GM18498 (cell line): ENCODE measurements around the gene ANXA8.
"Not testable (repeated sequence)": the region's sequence is repeated elsewhere in the genome, so short reads cannot be mapped to it uniquely, and the experiment has no call there.

Source experiments
- ATAC-seq: cut with Tn5 transposase; IDR thresholded peaks from one replicate; pipeline ENCODE4 v1.9.1; 2021; ENCODE audit warnings: mild to moderate bottlenecking, moderate library complexity; ENCODE audit not compliant: unreplicated experiment

The ANXA8 gene

DNA sequence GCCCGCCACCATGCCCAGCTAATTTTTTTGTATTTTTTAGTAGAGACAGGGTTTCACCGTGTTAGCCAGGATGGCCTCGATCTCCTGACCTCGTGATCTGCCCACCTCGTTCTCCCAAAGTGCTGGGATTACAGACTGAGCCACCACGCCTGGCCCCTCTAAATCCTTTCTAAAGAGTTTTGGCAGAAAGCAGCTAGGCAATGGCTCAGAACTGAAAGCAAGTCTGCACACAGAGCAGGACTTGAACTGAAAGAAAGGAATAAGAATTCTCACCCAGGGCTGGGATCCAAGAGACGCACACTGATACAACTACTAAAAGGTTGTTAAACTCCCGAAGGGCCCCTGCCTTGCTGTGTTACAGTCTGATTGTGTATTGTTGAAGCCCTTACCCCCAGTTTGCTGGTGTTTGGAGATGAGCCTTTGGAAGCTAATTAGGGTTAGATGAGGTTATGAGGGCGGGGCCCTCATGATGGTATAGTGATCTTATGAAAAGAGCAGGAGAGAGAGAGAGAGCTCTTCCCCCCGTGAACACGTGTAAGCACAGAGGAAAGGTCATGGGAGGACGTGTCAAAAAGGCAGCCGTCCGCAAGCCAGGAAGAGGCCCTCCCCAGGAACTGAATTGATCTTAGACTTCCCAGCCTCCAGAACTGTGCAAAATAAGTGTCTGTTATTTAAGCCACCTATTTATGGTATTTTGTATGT lies 18.5 kb downstream of the ANXA8 start:
- ATAC-seq = not testable (repeated sequence)

DNA sequence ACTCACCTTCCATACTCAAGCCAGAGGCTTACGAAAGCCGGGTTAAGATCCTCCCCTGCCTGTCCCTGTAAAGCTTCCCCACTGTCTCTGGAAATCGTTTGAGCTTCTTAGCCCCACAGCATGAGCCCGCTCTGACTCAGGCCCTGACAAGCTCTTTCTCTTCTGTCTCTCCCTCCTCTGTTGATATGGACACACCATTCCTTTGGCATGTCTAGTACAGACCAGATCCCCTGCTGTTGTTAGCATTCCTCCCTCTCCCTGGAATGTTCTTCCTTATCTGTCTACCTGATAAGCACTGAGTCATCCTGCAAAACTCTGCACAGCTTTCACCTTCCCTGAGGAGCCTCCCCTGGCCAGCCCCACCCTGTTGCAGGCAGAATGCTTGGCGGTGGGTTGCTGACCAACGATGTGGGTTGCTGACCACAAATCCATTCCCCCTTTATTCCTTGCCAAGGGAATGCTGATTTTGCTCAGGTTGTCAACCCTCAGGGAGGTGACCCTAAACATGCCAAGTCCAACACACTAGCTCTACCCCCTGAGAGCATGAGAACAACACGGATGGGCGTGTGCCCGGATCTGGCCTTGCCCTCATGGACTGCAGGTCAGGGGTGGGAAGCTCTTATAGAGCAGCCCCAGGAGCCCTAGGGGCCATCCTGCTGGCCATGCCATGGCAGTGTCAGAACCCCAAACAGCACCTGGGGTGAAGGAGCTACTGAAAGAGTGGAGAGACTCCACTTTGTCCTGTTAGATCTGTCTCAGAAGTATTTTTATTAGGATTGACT lies 21.1 kb downstream of the ANXA8 start:
- ATAC-seq = not testable (repeated sequence)

DNA sequence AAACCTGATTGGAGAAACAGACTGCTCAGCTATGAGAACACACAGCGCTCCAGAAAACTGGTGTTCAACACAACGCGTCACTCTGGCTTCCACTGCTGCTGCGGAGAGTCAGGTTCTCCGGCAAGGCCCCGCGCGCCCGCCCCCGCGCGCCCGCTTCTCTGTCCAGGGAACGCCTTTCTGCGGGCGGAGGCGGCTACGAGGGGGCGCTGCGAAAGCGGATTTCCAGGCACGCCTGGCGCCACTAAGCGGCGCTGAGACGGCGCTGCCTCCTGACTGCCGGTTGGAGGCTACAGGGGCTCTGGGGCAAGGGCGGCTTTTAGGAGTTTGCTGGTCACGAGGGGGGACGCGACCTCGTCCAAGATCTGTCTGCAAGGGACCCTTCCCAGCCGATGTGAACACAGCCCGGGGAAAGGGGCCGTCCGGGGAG lies 22.6 kb downstream of the ANXA8 start:
- ATAC-seq = peak; percentile 51

DNA sequence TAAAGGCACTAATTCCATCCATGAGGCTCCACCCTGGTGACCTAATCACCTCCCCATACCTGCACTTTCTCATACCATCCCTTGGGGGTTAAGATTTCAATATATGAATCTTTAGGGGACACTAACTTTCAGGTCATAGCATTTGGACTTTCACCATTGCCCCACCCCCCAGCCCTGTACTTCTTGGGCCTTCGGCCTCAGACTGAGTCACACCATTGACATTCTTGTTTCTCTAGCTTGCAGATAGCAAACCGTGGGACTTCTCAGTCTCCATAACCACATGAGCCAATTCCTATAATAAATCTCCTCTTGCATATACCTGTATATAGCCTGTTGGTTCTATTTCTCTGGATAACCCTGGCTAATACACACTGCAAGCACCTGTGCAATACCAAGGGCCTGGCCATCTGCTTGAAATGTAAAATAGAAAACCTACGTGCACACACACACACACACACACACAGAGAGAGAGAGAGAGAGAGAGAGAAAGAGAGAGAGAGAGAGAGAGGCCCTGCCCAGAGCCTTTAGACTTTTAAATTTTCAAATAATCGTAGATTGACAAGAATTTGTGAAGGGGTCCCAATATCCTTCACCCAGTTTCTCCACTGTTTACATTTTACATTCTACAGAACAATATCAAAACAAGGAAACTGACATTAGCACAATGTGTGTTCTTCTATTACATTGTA lies 25.3 kb downstream of the ANXA8 start:
- ATAC-seq = no peak

DNA sequence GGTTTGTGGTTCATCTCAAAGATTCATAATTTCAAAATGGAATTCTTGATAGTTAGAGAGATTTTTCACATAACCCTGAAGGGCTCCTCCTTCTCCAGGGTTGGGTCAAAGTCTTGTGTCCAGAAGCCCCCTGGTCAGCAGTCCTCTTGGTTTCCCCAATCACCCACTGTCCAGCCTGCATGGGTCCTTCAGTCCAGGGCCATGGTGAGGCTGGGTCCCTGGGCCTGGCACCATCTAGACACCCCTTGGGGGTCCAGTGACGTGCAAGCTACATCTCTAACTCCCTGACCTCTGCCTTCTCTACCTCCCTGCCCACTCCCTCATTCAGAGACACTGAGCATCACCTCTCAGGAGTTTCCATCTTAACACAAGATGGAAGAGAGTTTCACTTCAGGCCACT lies 26.1 kb downstream of the ANXA8 start:
- no peak for ATAC-seq

DNA sequence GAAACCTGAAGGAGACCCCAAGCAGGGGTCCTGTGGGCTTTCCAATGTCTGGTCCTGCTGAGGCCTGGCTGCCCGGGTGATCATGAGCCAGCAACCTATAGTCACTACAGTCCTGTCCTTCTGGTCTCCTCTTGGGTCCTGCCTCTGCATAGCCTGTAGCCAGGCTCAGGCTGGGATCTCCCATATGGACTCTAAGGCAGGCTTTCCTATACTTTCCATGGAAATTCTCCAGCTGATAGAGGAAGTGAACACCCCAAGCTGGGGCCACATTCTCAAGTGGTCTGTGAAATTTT lies 26.4 kb downstream of the ANXA8 start:
- ATAC-seq = no peak

DNA sequence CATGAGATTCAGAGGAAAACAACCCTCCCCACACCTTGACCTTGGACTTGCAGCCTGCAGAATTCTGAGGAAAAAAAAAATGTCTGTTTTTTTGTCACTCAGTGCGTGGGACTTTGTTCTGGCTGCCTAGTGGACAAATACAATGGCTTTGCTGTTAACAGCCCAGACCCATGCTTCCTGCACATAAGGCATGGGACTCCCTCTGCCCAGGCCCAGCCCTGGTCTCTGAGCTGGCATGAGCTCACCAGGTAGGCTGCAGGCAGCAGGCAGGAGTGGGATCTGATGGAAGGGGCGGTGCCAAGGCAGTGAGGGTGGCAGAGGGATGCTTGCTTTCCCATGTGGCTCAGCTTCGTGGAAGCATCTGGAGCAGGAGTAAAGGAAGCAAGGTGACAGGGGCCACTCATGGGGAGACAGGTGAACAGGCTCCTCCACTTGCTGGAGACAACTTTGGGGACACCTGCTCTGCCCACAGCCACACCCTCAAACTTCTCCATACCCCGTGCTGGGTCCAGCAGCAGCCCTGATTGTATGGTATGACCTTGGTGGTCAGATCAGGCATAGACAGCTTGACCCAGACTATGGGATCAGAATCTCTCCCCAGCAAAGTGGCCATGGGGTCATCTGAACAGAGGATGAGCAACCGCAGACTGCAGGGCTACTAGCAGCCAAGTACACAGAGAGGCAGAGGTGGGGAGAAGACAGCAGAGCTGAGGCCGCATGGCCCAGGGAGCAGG lies 27.0 kb downstream of the ANXA8 start:
- ATAC-seq = no peak

DNA sequence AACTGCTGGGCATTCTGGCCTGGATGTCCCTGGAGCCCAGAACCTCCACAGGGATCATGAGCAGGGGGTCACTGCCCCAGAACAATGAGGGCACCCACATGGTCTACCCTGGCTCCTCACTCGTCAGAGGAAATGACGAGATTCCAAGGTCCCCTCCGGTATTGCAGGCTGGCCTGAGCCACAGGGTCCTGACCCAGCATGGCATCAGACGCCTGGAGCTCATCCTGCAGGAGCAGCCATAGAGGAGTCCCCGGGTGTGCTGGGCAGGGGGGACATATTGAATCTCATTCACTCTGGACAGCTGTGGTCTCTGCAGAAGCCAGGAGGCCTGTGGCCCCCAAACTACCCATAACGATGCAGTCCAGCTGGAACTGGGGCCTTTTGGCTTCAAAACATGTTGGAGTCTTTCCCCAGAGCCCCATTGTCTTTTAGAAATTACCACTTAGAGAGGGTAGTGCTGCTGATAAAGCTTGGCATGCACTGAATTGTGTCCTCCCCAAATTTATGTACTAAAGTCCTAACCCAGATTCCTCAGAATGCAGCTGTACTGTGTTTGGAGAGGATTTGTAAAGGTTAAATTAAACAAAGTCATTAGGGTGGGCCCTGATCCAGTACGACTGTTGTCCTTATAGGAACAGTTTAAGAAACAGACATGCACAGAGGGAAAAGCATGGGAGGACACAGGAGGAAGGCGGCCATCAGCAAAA lies 27.7 kb downstream of the ANXA8 start:
- ATAC-seq = no peak

DNA sequence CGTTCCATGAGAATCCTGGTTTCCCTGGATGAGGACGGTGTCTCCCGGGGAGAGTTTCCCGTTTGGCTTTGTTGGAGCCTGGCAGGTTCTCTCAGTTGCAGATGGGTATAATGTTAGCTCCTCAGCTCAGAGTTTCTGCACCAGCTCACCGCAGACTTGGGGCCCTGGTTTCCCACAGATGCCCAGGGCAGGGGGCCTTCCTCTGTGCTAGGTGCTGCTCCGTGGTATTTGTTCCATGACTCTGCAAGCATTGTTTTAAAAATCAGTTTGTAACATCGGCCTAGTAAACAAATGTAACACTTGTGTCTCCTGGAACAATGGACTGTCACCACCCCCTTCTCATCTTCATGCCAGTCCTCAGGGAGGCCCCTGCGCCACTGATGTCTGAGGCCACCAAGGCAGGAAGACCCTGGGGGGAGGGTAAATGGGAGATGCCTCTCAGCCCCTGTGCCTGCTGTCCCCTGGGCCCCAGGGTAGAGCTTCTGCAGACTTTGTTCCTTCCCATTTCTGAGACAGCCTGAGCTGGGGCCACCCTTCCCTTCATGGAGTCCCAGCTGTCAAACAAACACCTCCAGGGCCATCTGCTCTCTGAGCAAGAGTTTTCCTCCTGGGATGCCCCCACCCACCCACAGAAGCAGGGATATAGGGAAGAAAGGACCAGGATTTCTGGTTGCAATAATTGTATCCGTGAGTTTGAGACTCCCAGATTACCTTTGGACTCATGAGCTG lies 28.4 kb downstream of the ANXA8 start:
- ATAC-seq = not testable (repeated sequence)

DNA sequence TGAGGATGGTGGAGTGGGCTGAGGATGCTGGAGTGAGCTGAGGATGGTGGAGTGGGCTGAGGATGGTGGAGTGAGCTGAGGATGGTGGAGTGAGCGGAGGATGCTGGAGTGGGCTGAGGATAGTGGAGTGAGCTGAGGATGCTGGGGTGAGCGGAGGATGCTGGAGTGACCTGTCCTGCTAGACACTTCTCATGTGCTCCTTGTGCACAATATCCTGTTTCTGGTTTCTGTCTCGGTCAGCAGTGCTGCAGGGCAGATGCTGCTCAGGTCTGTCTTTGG lies 29.2 kb downstream of the ANXA8 start:
- no peak for ATAC-seq

DNA sequence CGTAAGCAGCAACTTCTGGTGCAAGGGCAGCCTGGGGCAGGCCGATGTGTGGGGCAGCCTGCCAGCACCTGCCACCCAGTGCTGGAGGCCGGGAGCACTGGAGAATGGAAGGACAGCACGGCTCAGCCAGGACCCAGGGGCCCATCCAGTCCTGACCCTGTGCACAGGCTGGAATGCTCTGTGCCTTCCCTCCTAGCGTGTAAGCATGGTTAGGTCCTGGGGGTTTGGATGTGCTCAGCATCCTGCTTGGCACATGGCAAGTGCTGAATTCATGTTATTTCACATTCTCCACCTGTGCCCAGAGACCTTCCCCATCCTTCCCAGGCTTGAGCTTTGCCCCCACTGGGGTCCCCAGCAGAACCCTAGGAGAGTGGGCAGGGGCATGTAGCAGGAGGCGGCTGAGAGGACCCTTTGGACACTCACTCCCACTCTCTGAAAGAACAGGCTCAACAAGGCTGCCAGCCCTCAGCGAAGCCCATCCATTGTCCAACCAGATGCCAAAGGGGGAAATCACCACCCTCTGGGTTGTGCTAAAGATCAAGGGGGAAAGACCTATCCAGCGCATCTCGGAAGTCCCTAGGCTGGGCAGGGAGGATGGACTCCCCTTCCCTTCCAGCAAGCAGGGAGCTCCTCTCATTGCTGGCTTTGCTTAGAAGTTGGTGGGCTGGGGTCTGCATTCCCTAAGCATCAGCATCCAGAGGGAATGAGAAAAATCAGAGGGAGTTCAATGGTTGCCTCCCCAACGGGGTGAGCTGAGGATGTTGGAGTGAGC lies 29.7 kb downstream of the ANXA8 start:
- ATAC-seq = no peak

DNA sequence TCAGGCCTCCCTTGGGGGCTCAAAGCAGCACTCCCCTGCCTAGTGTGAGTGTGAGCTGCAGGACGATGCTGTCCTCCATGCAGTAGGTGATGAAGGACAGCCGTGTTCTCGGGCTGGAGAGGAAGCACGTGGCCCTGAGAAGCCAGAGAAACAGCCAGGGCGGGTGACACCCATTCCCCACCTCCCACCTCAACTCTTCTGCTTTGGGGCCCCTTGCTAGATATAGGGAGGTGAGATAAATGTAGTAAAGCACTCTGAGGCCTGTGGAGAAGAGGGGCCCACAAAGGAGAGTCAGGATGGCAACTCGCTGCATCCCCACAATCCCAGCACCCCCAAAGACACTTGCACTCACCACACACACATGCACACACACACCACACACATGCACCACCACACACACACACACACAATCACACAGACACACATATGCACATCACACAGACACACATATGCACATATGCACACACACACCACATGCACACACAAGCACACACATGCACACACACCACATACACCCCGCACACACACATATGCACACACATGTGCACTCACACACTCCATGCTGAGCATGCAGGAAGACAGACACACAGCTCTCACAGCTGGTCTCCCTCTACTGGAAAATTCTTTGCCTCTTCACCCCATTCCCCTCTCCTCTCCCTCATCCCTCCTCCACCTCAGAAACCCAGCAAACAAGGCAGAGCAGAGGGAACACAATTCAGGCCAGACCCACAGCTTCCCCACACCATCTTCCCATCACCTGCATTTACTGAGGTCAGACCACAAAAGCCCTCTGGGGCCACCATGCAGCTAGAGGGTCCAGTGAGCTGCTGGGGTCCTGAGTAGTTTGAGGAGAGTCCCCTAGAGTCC lies 30.5 kb downstream of the ANXA8 start:
- no peak for ATAC-seq

DNA sequence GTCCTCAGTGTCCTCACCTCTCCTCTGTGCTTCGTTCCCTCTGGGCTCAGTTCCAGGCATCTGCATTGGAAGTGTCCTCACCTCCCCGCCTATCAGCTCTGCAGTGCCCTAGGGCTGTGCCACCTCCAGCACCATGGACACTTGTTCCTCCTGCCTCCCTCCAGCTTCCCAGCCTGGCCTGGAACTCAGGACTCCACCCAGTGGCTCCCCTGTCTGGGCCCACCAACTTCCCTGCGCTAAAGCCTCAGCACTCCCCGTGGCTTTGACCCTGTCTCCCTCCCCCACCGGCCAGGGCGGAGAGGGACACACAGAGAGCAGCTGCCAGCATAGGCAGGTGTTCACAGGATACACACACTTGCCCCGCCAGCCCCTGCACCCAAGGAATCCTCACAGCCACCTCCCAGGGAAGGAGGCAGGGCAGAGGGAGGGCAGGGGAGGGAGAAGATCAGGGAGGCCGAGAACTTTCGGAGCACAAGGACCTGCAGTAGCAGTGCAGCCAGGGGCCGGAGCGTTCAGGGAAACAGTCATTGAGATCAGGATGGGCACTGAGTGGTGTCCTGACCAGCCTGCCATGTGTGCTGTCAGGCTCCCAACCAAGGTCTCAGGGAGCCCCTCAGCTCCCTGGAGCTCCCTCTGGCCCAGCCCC lies 31.3 kb downstream of the ANXA8 start:
- no peak for ATAC-seq

DNA sequence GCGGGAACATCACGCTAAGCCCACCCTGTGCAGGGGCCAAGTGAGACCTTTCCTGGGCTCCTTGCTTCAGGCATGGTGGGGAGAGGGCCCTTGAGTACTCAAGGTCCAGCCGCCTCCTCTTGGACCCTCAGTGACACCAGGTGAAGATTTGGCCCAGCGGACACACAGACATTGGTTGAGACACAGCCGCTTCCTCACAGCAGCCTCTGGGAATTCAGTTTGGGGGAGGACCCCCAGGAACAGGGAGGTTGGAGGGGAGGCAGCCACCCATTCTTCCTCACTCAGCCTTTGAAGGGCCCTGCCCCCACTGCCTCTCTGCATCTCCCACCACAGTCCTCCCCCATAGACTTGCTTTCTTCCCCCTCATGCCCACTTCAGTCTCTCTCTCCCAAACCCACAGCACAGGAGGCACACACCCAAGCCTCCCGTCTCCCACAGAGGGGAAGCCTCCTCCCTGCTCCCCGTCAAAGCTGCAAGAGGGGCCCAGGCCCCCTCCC lies 31.9 kb downstream of the ANXA8 start:
- ATAC-seq = no peak

DNA sequence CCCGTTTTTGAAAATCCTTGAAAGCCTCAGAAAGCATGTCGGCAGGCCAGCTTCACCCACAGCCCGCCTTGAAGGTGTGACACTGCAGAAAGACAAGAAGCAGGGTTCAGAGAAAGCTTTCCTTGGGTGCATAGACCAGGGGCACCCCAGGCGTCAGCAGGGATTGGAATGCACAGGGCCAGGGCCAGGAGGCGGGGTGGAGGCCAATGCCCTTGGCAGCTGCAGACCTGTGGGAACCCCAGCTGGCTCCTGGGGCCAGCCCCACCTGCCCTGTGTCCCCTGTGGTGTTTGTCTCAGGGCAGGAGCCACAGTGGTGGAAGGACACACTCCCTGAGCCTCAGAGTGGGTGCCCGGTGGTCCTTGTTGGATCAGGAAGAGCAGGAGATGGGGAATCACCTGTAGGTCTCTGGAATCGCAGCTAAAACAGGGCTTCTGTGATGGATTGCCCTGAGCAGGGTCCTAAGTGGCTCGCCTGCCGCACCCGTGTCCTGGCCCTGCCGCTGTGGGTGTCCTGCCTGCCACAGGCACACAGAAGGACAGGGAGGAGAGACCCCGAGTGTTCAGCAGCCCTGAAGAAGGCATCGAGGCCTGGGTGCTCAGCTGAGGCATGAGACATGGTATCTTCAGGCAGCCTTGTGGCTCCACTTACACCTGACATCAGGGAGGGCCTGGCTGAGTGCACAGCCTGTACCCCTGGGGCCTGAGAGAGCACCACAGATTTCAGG lies 32.5 kb downstream of the ANXA8 start:
- ATAC-seq = no peak

DNA sequence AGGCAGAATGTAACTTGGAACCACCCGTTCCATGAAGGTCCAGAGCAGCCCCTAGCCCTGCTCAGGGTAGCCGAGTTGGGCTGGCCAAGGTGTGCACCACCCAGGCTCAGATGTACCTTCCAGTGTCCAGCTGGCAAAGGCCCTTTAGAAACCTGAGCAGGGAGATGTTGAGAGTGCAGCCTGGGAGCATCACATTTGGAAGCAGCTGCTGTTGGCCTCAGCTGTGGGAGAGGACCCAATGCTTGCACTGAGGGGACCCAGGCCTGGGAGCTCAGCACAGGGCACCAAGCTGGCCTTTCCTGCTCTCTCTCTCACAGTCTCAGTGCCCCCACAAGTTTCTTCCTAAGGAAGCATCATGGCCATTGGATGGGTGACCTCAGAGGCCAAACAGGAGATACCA lies 33.5 kb downstream of the ANXA8 start:
- ATAC-seq = no peak

DNA sequence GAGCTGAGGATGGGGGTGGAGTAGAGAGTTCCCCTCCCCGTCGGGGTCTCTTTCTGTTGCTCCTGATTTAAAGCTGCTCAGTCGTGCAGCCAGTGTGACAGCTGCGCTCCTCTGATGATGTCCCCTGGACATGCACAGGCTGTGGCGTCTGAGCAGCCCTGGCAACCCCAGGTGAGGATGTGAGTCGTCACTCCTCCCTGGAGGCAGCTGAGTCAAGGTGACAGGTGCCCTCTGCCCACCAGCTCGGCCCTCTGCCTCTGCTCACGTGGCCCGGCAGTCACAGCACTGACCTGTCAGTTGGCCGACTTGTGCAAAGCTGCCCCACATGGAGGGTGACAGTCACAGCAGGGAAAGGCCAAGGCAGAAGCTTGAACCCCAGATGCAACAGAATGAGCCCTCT lies 33.9 kb downstream of the ANXA8 start:
- ATAC-seq = no peak
